AG09319 (cell line): ENCODE results near the gene SAXO2.
"Not testable (repeated sequence)": the region's sequence is repeated elsewhere in the genome, so short reads cannot be mapped to it uniquely, and the experiment has no call there.

Experiments used
- DNase-seq: peaks from one replicate; pipeline ENCODE4 v3.0.0-alpha.2; 2010; ENCODE audit warnings: low read depth; ENCODE audit errors: extremely low read depth
- CTCF ChIP-seq: IDR thresholded peaks from 2 replicates; pipeline ENCODE4 v1.5.1; 2011; ENCODE audit warnings: low read depth, mild to moderate bottlenecking, inconsistent platforms, low read length, moderate library complexity

The SAXO2 gene

DNA sequence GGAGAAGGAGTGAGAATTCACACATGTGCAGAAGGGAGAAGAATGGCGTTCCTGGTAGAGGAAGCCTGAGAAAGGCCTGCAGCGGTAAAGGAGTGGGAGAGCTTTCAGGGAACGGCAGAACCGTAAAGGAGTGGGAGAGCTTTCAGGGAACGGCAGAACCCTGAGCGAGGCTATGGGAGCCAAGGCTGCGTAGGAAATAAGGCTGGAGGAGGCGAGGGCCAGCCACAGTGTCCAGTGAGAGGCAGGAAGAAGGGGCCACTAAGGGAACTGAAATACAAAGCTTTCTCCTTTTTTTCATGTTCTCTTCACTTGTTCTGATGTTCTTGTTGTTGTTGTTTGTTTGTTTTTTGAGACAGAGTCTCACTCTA lies 45.1 kb downstream of the SAXO2 start:
- no peak for TF ChIP-seq CTCF
- no peak for DNase-seq

GRCh38 chr15:82309802-82310201 lies 47.2 kb downstream of the SAXO2 start:
- TF ChIP-seq CTCF = no peak
- no peak for DNase-seq

- DNase-seq = not testable (repeated sequence)
Observed at GRCh38 chr15:82311321-82311720, 48.7 kb downstream of the SAXO2 start.

DNA sequence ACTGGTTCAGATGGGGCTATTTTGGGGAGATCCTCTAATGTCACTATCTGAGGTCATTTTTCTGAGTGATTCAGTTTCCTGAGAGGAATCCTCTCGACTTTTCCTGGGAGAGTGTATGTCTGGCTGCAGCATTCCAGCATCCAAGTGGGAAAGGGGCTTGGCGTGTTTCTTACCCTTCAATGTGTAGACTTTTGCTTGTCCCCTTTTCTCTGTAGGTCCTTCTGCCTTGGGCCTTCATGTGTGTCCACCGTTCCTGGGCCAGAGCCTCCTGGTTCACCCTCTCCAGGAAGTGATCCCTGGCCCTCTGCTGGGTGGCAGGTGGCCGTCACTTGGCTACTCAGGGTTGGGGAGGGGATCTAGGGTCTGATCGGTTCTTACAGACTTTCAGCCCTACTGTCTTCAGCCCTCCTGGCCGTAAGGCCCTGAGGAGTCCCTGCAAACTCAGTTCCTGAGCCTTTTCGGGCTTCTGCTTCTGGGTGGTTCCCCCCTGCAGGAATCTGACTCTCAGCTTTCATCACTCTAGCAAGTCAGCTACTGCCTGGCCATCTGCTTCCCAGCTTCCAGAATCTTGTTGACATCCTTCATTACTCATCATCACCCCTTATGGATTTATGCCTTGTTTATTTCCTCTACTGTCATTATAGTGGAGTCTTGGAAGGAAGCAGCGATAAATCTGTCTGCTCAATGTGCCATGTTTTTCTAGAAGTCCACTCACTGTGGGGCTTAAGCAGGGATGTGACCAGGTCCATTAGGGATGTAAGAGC lies 50.1 kb downstream of the SAXO2 start:
- TF ChIP-seq CTCF = no peak
- no peak for DNase-seq

DNA sequence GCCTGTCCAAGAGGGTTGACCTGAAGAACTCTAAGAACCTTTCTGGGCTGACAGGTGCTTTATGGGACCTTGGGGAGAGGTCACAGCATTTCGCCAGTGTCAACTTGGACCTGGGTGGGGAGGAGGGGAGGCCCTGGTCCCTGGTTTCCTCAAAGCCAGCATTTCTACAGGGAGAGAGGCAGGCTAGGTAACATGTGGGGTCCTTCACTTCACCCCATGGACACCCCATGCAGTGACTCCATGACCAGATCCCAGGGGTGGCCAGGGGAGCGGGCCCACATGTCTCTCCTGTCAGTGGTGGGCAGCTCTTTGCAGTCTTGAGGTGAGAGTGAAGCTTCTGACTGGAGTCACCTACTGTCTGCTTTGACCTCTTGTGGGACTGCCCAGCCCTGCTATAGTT lies 50.8 kb downstream of the SAXO2 start:
- TF ChIP-seq CTCF = no peak
- DNase-seq = no peak

DNA sequence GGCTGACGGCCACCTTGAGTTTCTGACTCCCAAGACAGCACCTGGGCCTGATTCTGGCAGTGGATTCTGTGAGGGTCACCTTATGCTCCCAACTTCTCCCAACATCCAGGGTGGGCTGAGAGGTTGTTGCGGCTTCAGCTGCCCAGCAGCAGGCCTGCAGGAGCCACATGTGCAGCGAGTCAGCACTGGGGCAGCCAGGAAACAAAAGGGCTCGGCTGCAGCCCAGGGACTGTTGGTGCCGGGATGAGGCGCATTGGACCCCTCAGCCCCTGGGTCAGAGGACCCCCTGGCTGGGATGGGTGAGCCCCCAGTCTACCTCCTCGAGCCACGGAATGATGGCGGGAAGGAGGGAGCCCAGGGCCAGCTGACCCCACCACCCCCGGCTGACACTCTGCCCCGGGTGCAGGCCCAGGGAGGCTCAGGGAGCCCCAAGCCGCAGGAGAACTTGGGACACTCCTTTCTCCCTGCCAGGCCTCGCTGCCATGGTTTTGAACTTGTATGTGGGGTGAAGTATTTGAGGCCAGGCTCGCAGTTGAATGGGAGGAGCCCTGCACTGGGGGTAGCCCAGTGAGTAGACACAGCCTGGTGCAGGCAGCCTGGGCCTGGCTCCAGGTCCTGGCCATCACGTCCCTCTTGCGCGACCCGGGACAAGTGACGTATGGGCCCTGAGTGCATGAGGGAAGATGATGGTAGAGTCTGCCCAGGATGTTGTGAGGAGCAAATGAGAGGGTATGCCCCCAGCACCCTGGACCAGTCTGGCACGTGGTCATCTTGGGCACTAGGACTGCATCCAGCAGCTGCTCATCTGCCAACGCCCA lies 51.5 kb downstream of the SAXO2 start:
- DNase-seq = not testable (repeated sequence)

DNA sequence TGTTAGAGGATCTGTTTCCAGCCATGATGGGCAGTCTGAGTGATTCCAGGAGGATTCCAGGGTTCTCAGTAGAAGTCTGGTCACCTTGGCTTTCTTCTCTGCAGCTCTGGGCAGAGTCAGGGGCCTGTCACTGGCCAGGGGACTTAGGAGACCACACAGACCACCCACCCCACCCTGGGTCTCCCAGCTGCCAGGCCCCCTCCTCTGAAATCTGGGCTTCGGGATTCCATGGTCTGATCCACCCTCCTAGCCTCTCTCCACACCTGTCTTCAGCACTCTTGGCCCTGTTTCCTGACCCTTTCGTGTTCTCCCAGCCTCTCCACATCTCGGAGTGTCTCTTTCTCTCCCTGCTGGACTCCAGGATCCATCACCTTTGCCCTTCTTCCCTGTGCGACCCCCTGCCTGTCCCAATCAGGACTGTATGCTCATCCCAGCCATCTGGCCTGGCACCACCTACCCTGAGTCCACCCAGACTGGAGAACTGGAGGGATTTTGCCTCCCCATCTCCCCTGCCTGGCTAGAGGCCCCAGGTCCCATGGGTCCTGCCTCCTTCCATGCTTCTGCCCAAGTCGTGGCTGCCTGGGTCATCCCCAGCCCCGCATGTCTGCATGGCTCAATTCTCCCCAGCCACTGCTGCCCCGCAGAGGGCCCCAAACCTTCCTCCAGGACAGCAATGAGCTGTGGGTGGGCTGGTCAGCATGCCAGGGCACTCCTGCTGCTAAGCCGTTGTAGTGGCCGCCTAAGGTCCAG lies 52.3 kb downstream of the SAXO2 start:
- DNase-seq = no peak
- no peak for TF ChIP-seq CTCF
